A549 (cell line): Measurements from ENCODE around the gene ZWILCH.

Source experiments
- BHLHE40 ChIP-seq: IDR thresholded peaks from 2 replicates; pipeline ENCODE4 v1.6.1; 2012; ENCODE audit warnings: low read depth, low read length, inconsistent platforms
- CEBPB ChIP-seq, 2 experiments: fragments of >200 bp in 1 of 2; sonication (Bioruptor Twin) in 1 of 2; formaldehyde crosslinking in 1 of 2; IDR thresholded peaks; 2 replicates each; pipeline ENCODE4 v1.6.1; 2012 to 2016
- CTCF ChIP-seq: fragments of >200 bp; sonication (Bioruptor Twin); formaldehyde crosslinking; IDR thresholded peaks from 3 replicates; pipeline ENCODE4 v1.5.1; 2016
- KDM1A ChIP-seq: fragments of 200-600 bp; sonication (generic); IDR thresholded peaks from 2 replicates; pipeline ENCODE4 v1.6.1; 2016; ENCODE audit warnings: low read depth, mild to moderate bottlenecking
- RFX5 ChIP-seq: fragments of 450-650 bp; IDR thresholded peaks from 2 replicates; pipeline ENCODE4 v1.7.1; 2014; ENCODE audit warnings: antibody characterized with exemption, mild to moderate bottlenecking, moderate library complexity

- no peak for TF ChIP-seq CTCF
- no peak for TF ChIP-seq RFX5
- no peak for TF ChIP-seq BHLHE40
- TF ChIP-seq CEBPB (IDR thresholded peaks at IDR 0.05) = no peak
- TF ChIP-seq KDM1A = no peak
Observed at GRCh38 chr15:66591322-66591862, 86.3 kb downstream of the ZWILCH start.
